Esophagus muscularis mucosa (tissue), 3 donors: ENCODE results near the gene EPHB1.

ENCODE experiments used
- CTCF ChIP-seq, 3 experiments: fragments of 200-600 bp in 2 of 3; fragments of 450-650 bp in 1 of 3; sonication (generic) in 2 of 3; IDR thresholded peaks; one replicate each; pipeline ENCODE4 v1.5.1; 2017 to 2019; ENCODE audit warnings: antibody characterized with exemption in 3 of 3, mild to moderate bottlenecking in 2 of 3, moderate library complexity in 1 of 3
- POLR2A ChIP-seq: fragments of 450-650 bp; IDR thresholded peaks from one replicate; pipeline ENCODE4 v1.6.1; 2017; ENCODE audit warnings: antibody characterized with exemption, moderate library complexity, mild to moderate bottlenecking, low read depth

- TF ChIP-seq CTCF (IDR thresholded peaks at IDR 0.05) (no peak), POLR2A (no peak)
Observed at GRCh38 chr3:135127946-135128470, 332.9 kb downstream of the EPHB1 start.
